Measurements from ENCODE around the gene CFAP61.

Gene CFAP61

DNA sequence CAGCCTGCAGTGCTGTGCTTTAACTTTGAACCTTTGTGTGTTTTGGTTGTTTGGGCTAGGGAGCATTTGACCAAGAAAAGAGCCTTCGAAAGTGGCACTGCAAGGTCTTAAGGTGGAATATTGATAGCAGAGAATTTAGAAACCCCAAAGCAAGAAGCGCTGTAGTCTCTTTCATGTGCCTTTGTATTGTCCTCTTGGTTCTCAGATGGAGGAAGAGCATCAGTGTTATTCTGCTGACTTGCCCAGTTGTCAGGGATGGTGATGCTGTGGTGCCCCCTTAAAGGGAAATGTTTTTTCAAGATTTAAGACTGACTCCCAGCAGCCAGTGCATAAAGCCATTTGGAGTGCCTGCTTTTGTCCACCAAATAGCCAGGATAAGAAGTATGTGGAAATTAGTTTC, 212.9 kb downstream of the CFAP61 start:
- Histone ChIP-seq H3K4me1 (no peaks in the 10 kb centered on the region), H3K27me3 (no peaks in the 10 kb centered on the region)

DNA sequence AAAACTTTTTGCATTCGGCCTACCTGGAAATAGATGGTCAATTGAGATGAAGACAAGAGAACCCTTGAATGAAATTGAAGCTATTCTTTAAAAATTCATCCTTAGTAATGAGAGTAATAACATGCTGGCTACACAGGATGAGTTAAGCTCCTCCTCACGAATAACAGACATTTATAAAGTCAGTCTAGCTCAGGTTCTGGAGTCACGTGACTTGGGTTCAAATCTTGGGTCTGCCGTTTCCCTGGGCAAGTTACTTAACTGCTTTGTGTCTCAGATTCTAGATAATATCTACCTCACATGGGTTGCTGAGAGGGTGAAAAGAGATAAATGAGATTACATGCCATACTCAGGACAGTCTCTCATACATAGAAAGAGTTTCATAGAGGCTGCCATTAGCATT, 214.2 kb downstream of the CFAP61 start:
- Histone ChIP-seq H3K4me1 (no peaks in the 10 kb centered on the region), H3K4me3 (ENCODE audit: low read depth, low read length) (no peak overlapping the region), H3K9me3 (no peaks in the 10 kb centered on the region), H3K36me3 (no peaks in the 10 kb centered on the region), H3K27me3 (no peaks in the 10 kb centered on the region)
- TF ChIP-seq CTCF (IDR thresholded peaks at IDR 0.05; ENCODE audit: low read depth, low read length) = no peak
- no peak for DNase-seq

More for the DNA sequence above, 212.9 kb downstream of the CFAP61 start:
- DNase-seq = no peak
- H3K36me3 ChIP-seq = no peaks in the 10 kb centered on the region
- TF ChIP-seq CTCF (IDR thresholded peaks at IDR 0.05; ENCODE audit: low read depth, low read length) = no peak
- H3K9me3 ChIP-seq = no peaks in the 10 kb centered on the region
- no peak overlapping the region for H3K4me3 ChIP-seq (ENCODE audit: low read depth, low read length)

DNA sequence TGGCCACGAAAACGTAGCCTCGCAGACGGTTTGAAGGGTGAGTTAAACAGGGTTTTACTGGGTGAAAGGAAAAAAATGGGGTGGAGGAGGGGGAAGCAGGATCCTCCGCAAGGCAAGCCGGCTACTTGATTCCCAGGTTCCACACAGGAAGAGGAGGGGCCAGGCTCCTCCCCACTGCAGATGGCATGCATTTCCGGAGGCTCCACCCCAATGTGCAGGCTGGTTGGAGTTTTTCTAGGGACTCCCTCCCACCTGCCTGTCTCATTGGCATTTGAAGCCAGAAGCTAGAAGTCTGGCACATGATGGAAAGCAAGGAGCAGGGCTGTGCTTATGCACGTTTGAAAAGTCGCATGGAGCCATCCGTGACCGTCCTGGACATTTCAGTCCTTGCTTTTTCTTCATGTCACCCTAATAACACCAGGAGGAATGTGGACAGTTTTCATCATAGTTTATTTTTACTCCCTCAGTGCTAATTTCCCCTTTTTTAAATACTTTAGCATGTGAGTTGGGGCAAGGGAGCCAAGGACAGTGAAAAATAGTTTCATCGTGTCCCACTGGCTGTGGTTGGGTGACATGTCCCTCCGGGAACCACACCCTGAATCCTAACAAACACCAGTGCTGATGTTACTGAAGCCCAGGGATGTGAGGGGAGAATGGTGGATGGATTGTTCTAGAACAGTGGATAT, 215.5 kb downstream of the CFAP61 start:
- Histone ChIP-seq H3K36me3 (no peaks in the 10 kb centered on the region), H3K9me3 (no peaks in the 10 kb centered on the region), H3K4me1 (no peaks in the 10 kb centered on the region), H3K27me3 (no peaks in the 10 kb centered on the region), H3K4me3 (ENCODE audit: low read depth, low read length) (no peak overlapping the region)
- no peak for TF ChIP-seq CTCF (IDR thresholded peaks at IDR 0.05; ENCODE audit: low read depth, low read length)
- DNase-seq = peak; percentile 30

- Histone ChIP-seq H3K4me1 (no peaks in the 10 kb centered on the region), H3K4me3 (ENCODE audit: low read depth, low read length) (no peak overlapping the region), H3K9me3 (no peaks in the 10 kb centered on the region), H3K36me3 (no peaks in the 10 kb centered on the region), H3K27me3 (no peaks in the 10 kb centered on the region)
- no peak for TF ChIP-seq CTCF (IDR thresholded peaks at IDR 0.05; ENCODE audit: low read depth, low read length)
- DNase-seq = no peak
These were observed 218.9 kb downstream of the CFAP61 start for GRCh38 chr20:20271271-20271670.

DNA sequence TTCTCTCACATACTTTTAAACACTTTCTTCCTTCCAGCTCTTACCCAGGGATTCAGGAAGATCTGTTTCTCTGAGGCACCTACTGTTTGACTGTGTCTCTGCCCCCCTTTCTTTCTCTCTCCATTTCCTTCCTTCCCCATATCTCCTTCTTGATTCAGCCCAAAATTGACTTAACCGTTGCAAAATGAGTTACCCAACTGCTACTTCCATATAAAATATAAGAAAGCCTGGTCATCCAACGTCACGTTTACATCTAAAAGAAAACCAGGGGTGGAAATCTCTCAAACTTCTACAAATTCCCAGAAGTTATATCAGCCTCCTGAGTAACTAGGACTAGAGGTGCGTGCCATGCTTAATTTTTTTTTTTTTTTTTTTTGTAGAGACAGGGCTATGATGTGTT, 220.4 kb downstream of the CFAP61 start:
- no peak for TF ChIP-seq CTCF (IDR thresholded peaks at IDR 0.05; ENCODE audit: low read depth, low read length)
- Histone ChIP-seq H3K27me3 (no peaks in the 10 kb centered on the region), H3K4me3 (ENCODE audit: low read depth, low read length) (no peak overlapping the region), H3K4me1 (peaks cover 2% of the 10 kb centered on the region; the same call in 1 of the 2 replicates), H3K9me3 (no peaks in the 10 kb centered on the region), H3K36me3 (no peaks in the 10 kb centered on the region)
- DNase-seq = no peak

- Histone ChIP-seq H3K9me3 (no peaks in the 10 kb centered on the region), H3K4me3 (ENCODE audit: low read depth, low read length) (no peak overlapping the region), H3K36me3 (no peaks in the 10 kb centered on the region), H3K27me3 (no peaks in the 10 kb centered on the region), H3K4me1 (peaks cover 5% of the 10 kb centered on the region)
- no peak for TF ChIP-seq CTCF (IDR thresholded peaks at IDR 0.05; ENCODE audit: low read depth, low read length)
- no peak for DNase-seq
These were observed 221.0 kb downstream of the CFAP61 start for GRCh38 chr20:20273286-20273685.
